ENCODE data around the gene PPFIA3.
"Not testable (repeated sequence)": the region's sequence is repeated elsewhere in the genome, so short reads cannot be mapped to it uniquely, and the experiment has no call there.

PPFIA3 gene

DNA sequence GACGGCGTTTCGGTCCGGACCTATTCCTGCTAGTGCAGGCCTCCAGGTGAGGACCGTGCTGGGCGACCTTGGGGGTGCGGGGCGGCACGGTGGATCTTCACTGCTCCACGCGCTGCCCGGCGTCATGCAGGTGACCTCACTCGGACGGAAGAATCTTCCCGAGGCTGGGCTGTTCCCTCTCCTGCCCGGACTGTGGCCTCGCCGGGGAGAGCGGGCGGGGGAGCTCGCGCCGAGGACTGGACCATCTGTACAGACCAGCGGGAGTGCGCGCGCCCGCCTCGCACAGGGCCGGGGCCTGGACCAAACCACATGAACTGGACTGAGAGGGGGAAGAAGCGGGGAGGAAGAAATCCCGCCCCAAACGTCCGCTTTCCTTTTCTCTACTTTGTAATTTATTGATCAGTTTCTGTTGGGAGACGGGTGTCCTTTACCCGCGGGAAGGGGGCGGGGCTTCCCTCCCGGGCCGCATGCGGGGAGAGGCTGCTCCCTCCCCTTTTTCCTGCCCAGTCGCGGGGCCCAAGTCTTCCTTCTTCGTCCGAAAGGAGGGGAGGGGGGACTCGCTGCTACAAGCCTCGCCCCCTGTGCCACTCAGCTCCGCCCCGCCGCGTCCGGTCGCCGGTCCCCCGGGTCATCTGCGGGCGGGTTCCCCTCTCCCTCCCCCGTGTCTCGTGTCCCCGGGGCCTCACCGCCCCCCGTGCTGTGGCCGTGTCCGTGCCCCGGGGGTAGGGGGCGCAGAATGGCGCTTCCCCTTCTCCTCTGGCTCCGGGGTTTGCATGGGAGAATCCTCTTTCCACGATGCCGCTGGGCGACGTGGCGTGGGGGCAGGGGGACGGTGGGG, 31.0 kb downstream of the PPFIA3 start:
- peak; percentile 37 to 63 for DNase-seq

DNA sequence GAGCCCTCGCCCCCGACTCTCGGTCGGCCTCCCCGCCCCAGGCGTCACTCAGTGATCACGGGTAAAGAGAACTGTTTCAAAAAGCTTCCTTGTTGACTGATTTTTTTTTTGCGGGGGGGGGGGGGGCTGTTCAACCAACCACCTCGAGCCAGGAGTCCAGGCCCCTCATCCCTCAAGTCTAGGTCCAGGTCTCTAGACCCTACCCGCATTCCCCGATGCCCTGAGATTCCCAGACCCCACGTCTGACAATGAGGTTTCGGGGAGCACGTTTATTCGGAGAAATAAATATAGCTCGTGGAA, 31.6 kb downstream of the PPFIA3 start:
- DNase-seq = no peak

DNA sequence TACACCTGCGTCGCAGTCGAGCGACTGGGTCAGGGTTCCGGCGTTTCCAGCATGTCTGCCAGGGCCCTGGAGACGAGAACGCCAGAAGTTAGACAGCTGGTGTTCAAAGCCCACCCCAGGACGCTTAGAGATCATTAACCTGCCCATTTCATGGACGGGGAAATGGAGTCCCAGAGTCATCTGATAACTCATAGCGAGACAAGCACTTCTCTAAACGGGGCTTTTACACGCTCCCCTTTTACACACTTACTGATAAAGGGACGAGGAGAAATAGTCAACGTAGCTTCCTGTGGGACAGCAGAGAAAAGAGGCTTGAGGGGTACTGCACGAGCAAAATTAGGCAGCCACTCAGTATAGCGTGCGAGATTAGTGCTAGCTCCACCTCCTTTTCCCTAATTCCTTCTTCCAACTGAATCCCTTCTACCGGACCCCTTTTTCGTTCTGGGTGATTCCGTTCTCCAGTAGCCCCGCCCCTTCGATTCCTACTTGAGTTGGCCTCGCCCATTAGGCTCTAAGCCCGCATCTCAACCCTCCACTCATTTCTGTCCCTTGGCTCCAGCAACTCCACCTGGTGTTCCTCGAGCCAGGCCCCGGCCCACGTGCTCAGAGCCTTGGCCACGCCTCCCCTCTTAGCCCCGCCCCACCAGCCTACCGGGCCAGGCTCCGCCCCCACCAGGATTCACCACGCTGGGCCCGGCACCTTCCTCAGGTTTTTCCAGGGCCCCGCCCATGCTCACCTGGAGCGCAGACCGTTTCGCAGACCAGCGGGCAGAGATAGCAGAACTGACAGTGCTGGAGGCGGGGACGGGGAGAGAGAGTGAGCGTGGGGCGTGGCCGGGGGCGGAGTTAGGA, 32.1 kb downstream of the PPFIA3 start:
- DNase-seq = peak; percentile 44 to 59

DNA sequence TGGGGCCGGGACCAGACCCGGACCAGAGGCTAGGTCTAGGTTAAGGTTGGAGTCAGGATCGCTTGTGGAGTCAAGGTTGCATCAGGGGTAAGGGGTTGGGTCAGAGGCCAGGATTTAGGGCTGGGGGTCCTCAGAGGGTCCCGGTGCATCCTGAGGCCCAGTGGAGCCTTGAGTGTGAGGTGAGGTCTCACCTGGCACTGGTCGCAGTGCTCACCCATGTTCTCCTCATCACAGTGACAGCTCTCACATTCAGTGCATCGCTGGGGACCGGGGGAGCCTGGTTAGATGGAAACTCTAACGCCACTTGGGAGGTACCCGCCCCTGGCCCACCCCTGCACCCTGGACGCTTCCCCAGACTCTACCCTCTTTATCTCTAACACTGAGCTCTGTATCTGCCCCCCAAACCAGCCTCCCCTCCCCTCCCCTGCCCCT, 32.8 kb downstream of the PPFIA3 start:
- DNase-seq = no peak

DNA sequence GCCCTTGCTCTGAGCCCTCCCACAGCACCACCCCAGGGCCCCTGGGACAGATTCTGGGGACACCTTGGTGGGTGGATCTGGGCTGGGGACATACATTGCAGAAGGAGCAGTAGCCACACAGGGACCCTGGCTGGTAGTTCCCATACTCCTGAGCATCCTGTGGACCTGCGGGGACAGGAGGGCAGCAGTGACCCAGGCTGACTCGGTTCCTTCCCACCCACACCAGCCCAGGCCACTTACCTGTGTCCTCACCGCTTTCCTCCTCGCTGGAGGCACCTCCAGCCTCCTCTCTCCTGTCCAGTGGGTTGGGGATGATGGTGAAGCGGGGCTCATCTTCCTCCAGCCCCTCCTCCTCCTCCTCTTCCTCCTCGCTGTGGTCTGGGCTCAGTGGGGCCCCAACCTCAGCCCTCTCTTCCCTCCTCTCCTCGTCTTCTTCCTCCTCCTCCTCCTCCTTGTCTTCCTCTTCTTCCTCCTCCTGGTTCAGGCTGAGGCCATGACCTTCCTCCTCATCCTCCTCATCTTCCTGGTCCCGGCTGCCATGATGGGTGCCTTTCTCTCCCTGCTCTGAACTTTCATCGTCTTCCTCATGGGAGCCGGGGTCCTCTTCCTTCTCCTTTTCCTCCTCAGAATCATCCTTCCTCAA, 33.9 kb downstream of the PPFIA3 start:
- DNase-seq = no peak

DNA sequence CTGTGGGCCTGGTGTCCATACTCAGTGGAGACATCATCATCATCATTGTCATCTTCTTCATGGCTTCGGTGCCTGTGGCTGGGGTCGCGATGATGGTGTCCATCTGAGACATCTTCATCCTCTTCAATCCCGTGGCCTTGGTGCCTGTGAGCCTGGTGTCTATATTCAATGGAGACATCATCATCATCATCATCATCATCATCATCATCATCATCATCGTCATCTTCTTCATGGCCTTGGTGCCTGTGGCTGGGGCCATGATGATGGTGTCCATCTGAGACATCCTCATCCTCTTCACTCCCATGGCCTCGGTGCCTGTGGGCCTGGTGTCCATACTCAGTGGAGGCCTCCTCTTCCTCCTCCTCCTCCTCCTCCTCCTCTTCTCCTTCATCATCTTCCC, 34.9 kb downstream of the PPFIA3 start:
- DNase-seq = no peak

DNA sequence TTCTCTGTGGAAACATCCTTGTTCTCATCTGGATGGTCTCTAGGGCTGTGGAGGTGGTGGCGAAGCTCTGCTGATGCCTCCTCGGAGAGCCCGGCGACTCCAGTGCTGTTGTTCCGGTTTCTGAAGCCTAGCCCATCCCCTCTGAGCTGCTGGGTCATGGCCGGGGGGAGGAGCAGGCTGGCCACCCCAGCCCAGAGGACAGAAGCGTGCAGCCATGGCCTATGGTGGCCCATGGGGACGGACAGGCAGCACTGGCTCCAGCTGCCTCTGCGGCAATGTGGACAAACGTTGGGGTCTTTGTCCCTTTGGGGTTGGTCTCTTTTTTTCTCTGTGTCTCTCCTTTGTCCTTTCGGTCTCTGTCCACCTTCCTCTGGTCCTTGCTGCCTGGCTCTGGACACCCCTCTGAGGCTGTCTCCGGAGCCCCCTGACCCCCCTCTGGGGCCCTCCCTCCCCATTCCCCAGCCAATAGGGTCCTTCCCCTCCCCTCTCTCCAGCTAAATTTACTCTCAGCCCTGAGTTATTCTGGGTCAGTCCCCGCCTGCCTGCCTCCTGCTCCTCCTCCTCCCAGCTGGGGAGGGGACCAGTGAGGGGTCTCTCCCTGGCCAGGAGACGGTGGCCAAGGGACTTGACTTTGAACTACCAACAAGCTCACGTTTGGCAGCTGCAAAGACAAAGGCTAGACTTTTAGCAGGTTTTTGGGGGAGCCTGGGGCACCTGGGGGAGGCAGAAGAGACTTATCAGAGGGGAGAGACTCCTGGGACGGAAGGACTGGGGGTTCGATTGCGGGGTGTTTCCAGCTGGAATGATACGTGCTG, 35.9 kb downstream of the PPFIA3 start, which contains the start of gene HRC:
Gene HRC (minus strand): TSS at position 392 of the 815 bp plus-strand sequence. CDS start 159 bp downstream, at position 233.
- DNase-seq = no peak

DNA sequence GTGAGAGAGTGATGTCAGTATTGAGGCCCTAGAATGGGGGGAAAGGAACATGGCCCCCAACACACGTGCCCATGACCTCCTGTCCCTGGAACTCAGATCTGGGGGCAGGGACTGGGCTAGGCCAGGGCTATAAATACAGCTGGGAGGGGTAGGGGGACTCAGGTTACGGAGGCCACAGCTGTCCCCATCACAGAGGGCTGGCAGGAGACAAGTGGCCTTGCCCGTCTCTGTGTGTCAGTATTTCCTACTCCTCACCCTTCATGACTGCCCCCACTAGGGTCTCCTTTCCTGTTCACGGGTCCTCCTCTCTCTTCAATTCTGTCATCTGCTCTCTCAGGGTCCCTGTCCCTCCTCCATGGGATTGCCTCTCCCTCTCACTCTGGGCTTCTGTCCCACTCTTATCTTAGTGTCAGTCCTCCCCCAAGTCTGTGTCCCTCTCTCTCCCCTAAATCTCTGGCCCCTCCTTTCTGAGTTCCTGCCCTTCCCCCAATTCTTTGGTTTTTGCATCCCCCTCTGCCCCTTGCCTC, 36.5 kb downstream of the PPFIA3 start:
- DNase-seq = no peak

DNA sequence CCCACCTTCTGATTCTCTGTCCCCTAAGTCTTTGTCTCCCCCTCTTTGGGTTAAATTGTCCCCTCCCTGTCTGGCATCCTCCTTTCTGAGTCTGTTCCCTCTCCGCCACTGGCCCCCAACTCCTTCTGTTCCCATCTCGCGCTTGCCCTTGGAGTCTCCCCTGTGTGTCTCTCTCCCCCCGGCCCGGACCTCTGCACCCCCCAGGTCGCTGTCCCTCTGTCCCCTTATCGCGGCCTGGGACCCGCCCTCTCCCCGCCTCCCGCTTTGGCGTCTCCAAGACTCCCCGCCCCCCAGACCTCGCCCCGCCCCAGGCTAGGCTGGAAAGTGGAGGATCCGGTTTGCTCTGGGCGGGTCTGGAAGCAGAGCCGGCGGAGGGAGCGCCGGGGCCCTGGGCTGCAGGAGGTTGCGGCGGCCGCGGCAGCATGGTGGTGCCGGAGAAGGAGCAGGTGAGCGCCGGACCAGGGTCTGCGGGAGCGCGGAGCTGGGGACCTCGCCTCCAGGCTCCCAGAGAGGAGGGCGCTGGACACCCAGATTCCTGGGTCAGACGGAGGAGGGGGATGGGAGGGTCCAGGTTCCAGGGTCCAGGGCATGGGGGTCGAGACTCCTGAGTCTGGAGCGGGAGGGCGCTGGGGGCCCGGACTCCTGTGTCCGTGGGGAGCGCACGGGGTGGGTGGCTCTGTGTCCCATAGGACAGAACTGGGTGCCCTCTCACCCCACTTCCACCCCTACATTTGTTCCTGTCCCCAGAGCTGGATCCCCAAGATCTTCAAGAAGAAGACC, 38.3 kb downstream of the PPFIA3 start, which contains the start of gene TRPM4:
Gene TRPM4 (plus strand): TSS at position 348 of the 780 bp plus-strand sequence. CDS start 75 bp downstream, at position 423.
- peak; percentile 63 to 78 for DNase-seq

DNA sequence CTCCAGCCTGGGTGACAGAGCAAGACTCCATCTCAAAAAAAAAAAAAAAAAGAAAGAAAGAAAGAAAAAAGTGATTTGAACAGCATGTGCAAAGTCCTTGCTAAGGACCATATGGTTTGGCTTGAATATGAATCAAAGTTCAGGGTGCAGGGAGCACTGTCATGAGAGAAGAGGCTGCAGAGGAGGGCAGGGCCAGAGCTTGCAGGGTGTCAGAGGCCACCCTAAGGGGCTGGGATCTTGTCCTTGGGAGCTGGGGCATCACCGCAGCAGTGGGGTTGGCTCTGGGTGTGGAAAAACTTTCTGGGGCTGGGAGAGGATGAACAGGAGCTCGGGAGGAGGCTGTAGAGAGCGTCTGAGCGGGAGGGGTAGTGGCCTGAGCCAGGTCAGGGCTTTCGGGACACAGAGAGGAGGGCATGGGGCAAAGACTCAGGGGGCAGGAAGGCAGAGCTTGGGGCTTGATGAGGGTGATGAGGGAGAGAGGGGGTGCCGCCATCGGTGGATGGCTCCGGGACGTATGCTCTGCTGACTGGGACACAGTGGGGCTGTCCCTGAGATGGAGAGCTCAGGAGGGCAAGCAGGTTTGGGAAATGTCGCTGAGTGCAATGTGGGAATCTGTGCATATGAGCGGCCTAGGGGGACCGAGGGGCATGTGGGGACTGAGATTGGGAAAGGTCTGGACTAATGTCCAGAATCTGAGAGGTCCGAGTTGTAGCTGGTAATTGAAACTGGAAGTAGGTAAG, 41.3 kb downstream of the PPFIA3 start:
- no peak for DNase-seq

DNA sequence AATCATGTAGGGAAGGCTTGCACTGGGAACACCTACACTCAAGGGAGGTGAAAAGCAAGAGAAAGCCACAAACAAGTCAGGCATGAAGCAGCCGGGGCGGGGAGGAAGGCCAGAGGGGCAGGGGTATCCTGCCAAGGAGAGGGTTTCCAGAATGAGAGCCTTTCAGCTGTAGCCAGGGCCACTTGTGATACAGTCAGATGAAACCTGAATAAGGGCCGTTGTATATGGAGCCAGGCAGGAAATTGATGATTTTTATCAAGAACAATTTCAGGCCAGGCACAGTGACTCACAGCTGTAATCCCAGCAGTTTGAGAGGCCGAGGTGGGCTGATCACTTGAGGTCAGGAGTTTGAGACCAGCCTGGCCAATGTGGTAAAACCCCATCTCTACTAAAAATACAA, 42.6 kb downstream of the PPFIA3 start:
- no peak for DNase-seq

DNA sequence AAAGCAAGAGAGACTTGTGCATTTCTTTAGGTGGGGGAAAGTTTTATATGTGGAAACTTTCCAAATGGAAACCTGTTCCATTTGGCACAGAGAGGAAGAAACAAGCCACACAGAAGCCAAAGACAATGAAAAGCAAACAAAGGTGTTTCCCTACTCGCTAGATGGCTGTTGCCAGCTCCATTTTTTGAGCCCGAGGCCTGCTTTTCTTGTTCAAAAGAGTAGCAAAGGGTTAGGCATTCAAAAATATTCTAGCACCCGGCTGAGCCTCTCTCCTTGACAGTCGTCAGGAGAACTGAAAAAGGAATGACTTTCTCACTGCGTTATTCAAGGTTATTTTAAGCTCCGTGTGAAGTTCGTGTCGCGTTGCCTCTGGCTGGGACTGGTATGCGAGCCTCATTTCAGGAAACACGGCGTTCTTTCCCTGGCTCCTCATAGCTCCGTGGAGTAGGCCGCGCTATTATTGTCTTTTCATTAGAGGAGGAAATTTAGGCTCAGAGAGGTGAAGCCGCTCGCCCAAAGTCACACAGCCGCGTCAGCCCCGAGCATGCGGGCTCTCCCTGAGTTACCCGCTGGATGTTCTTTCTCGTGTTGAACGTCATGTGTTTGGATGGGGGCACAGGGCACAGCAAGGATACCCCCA, 45.9 kb downstream of the PPFIA3 start:
- DNase-seq = no peak

DNA sequence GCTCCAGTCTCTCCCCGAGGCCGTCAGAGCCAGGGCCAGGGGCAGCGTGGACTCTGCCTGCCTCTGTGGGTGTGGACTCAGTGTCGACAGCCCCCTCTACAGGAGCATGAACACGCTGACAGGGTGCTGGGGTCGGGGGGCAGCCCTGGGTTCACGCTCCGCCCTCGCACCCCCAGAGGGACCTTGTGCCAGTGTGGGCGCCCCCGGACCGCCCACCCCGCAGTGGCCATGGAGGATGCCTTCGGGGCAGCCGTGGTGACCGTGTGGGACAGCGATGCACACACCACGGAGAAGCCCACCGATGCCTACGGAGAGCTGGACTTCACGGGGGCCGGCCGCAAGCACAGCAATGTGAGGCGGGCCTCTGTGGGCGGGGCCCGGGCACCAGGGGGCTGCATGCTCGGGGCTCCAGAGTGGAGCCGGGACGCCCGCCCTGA, 46.5 kb downstream of the PPFIA3 start:
- no peak for DNase-seq

DNA sequence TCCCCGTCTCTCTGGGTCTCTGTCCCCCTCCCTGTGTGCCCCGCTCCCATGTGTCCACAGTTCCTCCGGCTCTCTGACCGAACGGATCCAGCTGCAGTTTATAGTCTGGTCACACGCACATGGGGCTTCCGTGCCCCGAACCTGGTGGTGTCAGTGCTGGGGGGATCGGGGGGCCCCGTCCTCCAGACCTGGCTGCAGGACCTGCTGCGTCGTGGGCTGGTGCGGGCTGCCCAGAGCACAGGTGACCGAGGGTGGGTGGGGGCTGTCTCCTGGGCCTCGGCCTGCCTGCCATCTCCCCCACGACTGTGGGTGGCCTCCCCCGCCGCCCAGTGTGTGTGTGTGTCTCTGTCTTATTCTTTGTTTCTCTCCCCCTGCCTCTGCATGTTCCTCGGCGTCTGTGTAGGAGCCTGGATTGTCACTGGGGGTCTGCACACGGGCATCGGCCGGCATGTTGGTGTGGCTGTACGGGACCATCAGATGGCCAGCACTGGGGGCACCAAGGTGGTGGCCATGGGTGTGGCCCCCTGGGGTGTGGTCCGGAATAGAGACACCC, 48.6 kb downstream of the PPFIA3 start:
- no peak for DNase-seq

DNA sequence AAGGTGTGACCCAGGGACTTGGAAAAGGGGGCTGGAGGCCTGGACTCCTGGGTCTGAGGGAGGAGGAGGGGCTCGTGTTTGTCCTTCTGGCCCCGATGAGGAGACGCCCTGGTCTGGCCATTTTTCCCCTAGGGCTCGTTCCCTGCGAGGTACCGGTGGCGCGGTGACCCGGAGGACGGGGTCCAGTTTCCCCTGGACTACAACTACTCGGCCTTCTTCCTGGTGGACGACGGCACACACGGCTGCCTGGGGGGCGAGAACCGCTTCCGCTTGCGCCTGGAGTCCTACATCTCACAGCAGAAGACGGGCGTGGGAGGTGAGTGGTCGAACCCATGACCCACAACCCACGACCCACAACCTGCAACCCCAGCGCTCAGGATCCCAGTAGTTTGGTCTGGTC, 49.1 kb downstream of the PPFIA3 start:
- no peak for DNase-seq

DNA sequence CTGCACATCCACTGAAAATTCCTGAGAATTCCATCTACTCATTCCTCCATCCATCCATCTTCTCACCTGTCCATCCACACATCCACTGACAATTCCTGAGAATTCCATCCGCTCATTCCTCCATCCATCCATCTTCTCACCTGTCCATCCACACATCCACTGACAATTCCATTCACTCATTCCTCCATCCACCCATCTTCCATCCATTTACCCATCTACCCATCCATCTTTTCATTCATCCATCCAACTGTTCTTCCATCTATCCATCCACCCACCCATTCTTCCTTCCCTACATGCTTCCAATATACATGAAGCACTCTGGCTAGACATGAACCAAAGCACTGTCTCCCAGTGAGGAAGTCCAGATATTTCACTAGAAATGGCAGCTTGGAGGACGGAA, 53.9 kb downstream of the PPFIA3 start:
- DNase-seq = no peak

DNA sequence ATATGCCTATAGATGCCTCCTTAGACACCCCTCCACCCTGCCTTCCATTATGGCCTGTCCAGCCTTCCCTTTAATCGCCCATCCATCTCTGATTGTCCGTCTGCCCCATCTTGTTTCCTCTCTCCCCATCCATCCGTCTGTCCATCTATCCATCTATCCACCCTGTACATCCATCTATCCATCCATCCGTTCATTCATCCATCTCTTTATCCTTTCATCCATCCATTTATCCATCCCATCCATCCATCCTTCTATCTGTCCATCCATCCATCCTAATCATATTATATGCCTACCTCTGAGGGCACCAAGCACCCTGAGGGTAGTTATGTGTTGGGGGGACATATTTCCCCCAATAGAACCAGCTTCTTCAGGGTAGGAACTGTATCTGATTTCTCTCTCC, 61.3 kb downstream of the PPFIA3 start:
- no peak for DNase-seq

DNA sequence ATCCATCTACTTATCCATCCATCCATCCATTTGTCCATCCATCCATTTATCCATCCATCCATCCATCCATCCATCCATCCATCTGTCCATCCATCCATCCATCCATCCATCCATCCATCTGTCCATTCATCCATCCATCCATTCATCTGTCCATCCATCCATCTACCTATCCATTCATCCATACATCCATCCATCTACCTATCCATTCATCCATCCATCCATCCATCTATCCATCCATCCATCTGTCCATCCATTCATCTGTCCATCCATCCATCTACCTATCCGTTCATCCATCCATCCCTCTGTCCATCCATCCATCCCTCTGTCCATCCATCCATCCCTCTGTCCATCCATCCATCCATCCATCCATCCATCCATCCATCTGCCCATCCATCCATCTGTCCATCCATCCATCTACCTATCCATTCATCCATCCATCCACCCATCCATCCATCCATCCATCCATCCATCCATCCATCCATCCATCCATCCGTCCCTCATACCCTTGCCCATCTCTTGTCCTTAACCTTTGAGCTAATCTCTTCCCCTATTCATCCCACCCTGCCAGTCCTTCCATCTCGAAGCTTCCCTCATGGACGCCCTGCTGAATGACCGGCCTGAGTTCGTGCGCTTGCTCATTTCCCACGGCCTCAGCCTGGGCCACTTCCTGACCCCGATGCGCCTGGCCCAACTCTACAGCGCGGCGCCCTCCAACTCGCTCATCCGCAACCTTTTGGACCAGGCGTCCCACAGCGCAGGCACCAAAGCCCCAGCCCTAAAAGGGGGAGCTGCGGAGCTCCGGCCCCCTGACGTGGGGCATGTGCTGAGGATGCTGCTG, 62.9 kb downstream of the PPFIA3 start:
- not testable (repeated sequence) for DNase-seq

DNA sequence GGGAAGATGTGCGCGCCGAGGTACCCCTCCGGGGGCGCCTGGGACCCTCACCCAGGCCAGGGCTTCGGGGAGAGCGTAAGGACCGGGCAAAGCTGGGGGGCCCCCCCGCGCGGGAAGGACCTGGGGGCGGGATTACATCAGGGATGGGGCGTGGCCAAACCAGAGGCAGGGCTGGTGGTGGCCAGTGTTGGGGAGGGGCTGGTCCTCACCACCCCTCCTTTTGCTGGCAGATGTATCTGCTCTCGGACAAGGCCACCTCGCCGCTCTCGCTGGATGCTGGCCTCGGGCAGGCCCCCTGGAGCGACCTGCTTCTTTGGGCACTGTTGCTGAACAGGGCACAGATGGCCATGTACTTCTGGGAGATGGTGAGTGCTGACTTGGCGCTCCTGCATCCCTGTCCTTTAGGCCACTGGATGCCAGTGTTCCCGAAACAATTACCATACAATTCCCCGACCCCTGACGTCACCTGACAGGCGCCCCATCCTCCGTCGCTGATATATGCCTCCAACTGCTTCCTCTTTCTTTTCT, 63.6 kb downstream of the PPFIA3 start:
- DNase-seq = no peak
